HG02981 (cell line): ENCODE results near the gene SYNPO2.

Source experiments
- ATAC-seq: cut with Tn5 transposase; IDR thresholded peaks from one replicate; pipeline ENCODE4 v1.9.1; 2021; ENCODE audit warnings: mild to moderate bottlenecking, moderate library complexity; ENCODE audit not compliant: unreplicated experiment

The SYNPO2 gene

GRCh38 chr4:119103263-119103662 is 214.6 kb downstream of the SYNPO2 start:
- ATAC-seq, result no peak

- no peak for ATAC-seq
These were observed 216.1 kb downstream of the SYNPO2 start for GRCh38 chr4:119104644-119105273.

- ATAC-seq, result no peak
These were observed 217.0 kb downstream of the SYNPO2 start for GRCh38 chr4:119105605-119106004.

- ATAC-seq, result no peak
These were observed 217.7 kb downstream of the SYNPO2 start for GRCh38 chr4:119106036-119107000.

- ATAC-seq, result no peak
These were observed 221.5 kb downstream of the SYNPO2 start for GRCh38 chr4:119110121-119110520.
